Measurements from ENCODE around the gene EFTUD2. TPM values are rescaled to one million over a fixed set of nuclear protein-coding genes. Genes with fewer than 3 reads are reported as not detected.

EFTUD2 gene
- total and polyA plus RNA-seq, 2 donors (not counting 1 experiment from before 2014, with no cell fraction given), result 43.2 to 133 TPM

- intact Hi-C loops (cut with micrococcal nuclease), result no loop called here
- Mint-ChIP-seq H3K4me1 (peaks cover 16% of the 10 kb centered on the region), H3K27me3 (peaks cover 48% of the 10 kb centered on the region), H3K27ac (no peak overlapping the region), H3K9me3 (ENCODE audit: insufficient read depth) (no peaks in the 10 kb centered on the region), H3K4me3 (no peak overlapping the region)
- H3K36me3 ChIP-seq (replicated peaks in 1 of 2; ENCODE audit: control extremely low read depth in 1 of 2, control insufficient read depth in 1 of 2, extremely low read depth in 1 of 2, insufficient read depth in 2 of 2, low read length in 1 of 2), result no peaks in the 10 kb centered on the region
- H3K79me2 ChIP-seq (ENCODE audit: control insufficient read depth, insufficient read depth, low read length), result no peaks in the 10 kb centered on the region
- no peak overlapping the region for H3K4me3 ChIP-seq (ENCODE audit: control extremely low read depth in 1 of 5, extremely low read depth in 1 of 5, insufficient read depth in 1 of 5, low read depth in 2 of 5, low read length in 4 of 5)
- WGBS (ENCODE audit: insufficient coverage), result 93% methylated on average over 6 of the region's 11 CpGs
- ChIA-PET CTCF (interaction anchor here (0.6 to 1.4 kb wide), 3 partner anchors 10 to 177 kb away, joined by 3 to 5 read pairs (median 3); no protein-coding TSS in a partner anchor), POLR2A (interaction anchor here (0.6 kb wide), 2 partner anchors 77 to 137 kb away, joined by 3 to 5 read pairs; no protein-coding TSS in a partner anchor)
- H3K4me2 ChIP-seq (replicated peaks; ENCODE audit: low read depth, low read length, poor library complexity, severe bottlenecking), result no peak overlapping the region
- TF ChIP-seq CTCF (IDR thresholded peaks at IDR 0.05) (no peak), EZH2 (IDR thresholded peaks at IDR 0.05; ENCODE audit: borderline replicate concordance, insufficient read depth, low read depth, low read length, poor library complexity, severe bottlenecking) (no peak)
- H3K9me3 ChIP-seq (ENCODE audit: control extremely low read depth in 1 of 3, control insufficient read depth in 2 of 3, insufficient read depth in 1 of 3, low read length in 2 of 3), result peaks cover 0 to 7% (median 0%) of the 10 kb centered on the region in 3 donors
- peaks cover 0 to 25% (median 8%) of the 10 kb centered on the region in 4 experiments for H3K27me3 ChIP-seq (replicated peaks in 1 of 4; ENCODE audit: control extremely low read depth in 1 of 4, control insufficient read depth in 3 of 4, insufficient read depth in 4 of 4, low read length in 3 of 4)
- H2AFZ ChIP-seq (ENCODE audit: insufficient read depth, low read depth, low read length, poor library complexity, severe bottlenecking), result no peak overlapping the region
- no peak for ATAC-seq (ENCODE audit: low read depth)
- H4K20me1 ChIP-seq (ENCODE audit: control insufficient read depth, insufficient read depth, low read length, poor library complexity, severe bottlenecking), result no peaks in the 10 kb centered on the region
- DNase-seq, result no peak
- H3K9ac ChIP-seq (ENCODE audit: low read length), result no peak overlapping the region
- H3K4me1 ChIP-seq (ENCODE audit: control insufficient read depth in 2 of 2, insufficient read depth in 2 of 2, low read length in 2 of 2), result peaks cover 9 to 13% of the 10 kb centered on the region in 2 donors
- no peak overlapping the region for H3K27ac ChIP-seq (ENCODE audit: low read length in 2 of 2)
These were observed 10.5 kb upstream of the EFTUD2 start for GRCh38 chr17:44909681-44910144.

- DNase-seq (no peak), ATAC-seq (ENCODE audit: low read depth) (no peak)
- Histone ChIP-seq H3K4me3 (ENCODE audit: control extremely low read depth in 1 of 5, extremely low read depth in 1 of 5, insufficient read depth in 1 of 5, low read depth in 2 of 5, low read length in 4 of 5) (no peak overlapping the region), H3K27me3 (replicated peaks in 1 of 4; ENCODE audit: control extremely low read depth in 1 of 4, control insufficient read depth in 3 of 4, insufficient read depth in 4 of 4, low read length in 3 of 4) (peaks cover 0 to 25% (median 8%) of the 10 kb centered on the region in 4 experiments), H3K27ac (ENCODE audit: low read length in 2 of 2) (no peak overlapping the region), H3K9me3 (ENCODE audit: control extremely low read depth in 1 of 3, control insufficient read depth in 2 of 3, insufficient read depth in 1 of 3, low read length in 2 of 3) (peaks cover 0 to 7% (median 0%) of the 10 kb centered on the region in 3 donors), H3K36me3 (replicated peaks in 1 of 2; ENCODE audit: control extremely low read depth in 1 of 2, control insufficient read depth in 1 of 2, extremely low read depth in 1 of 2, insufficient read depth in 2 of 2, low read length in 1 of 2) (no peaks in the 10 kb centered on the region), H3K79me2 (ENCODE audit: control insufficient read depth, insufficient read depth, low read length) (no peaks in the 10 kb centered on the region), H3K4me1 (ENCODE audit: control insufficient read depth in 2 of 2, insufficient read depth in 2 of 2, low read length in 2 of 2) (peaks cover 9 to 13% of the 10 kb centered on the region in 2 donors), H4K20me1 (ENCODE audit: control insufficient read depth, insufficient read depth, low read length, poor library complexity, severe bottlenecking) (no peaks in the 10 kb centered on the region), H2AFZ (ENCODE audit: insufficient read depth, low read depth, low read length, poor library complexity, severe bottlenecking) (no peak overlapping the region), H3K9ac (ENCODE audit: low read length) (no peak overlapping the region), H3K4me2 (replicated peaks; ENCODE audit: low read depth, low read length, poor library complexity, severe bottlenecking) (no peak overlapping the region)
- TF ChIP-seq CTCF (IDR thresholded peaks at IDR 0.05) (no peak), EZH2 (IDR thresholded peaks at IDR 0.05; ENCODE audit: borderline replicate concordance, insufficient read depth, low read depth, low read length, poor library complexity, severe bottlenecking) (no peak)
- H3K9me3 Mint-ChIP-seq (ENCODE audit: insufficient read depth), result no peaks in the 10 kb centered on the region
- H3K4me3 Mint-ChIP-seq, result no peak overlapping the region
- H3K4me1 Mint-ChIP-seq, result peaks cover 16% of the 10 kb centered on the region
- H3K27me3 Mint-ChIP-seq, result peaks cover 40% of the 10 kb centered on the region
- ChIA-PET CTCF (no interaction called here), POLR2A (no interaction called here)
- no peak overlapping the region for H3K27ac Mint-ChIP-seq
- 94% methylated on average over 8 of the region's 10 CpGs for WGBS (ENCODE audit: insufficient coverage)
- intact Hi-C loops (cut with micrococcal nuclease), result no loop called here
These were observed 9.6 kb upstream of the EFTUD2 start for GRCh38 chr17:44908761-44909326.

All from B cell (primary cell).